ENCODE measurements around the gene MOB2.

MOB2 gene

DNA sequence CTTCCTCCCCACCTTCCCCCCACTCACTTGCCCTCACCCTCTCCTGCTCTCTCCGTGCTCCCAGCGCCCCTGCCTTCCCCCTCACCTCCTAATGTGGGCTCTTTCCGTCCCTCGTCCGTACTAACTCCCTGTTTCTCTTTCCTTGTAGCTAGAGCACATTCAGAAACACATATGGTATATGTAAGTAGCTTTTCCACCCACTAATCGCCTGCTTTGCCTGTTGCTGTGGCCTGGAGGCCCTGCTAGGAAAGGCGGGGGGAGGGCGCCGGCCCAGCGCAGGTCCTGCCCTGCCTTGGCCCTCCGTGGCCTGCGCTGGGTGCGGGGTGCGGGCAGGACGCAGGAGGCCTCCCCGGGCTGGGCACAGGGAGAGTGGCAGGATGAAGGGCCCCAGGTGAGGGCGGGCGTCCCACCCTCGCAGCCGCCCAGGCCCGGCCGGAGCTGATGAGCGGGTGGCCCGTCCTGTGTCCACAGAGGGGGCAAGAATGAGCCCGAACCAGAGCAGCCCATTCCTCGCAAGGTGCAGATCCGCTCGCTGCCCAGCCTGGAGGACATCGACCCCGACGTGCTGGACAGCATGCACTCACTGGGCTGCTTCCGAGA lies 41.7 kb downstream of the MOB2 start:
- Histone ChIP-seq H3K27me3 (ENCODE audit: control insufficient read depth, insufficient read depth, low read length) (no peaks in the 10 kb centered on the region), H3K4me3 (ENCODE audit: low read depth, low read length) (no peak overlapping the region), H3K27ac (ENCODE audit: low read depth, low read length) (no peak overlapping the region), H3K36me3 (ENCODE audit: control insufficient read depth, insufficient read depth, low read length) (peaks cover 3% of the 10 kb centered on the region; the same call in 1 of the 2 replicates), H3K9me3 (ENCODE audit: control insufficient read depth, insufficient read depth, low read depth, low read length) (no peaks in the 10 kb centered on the region), H3K4me1 (ENCODE audit: control insufficient read depth, insufficient read depth, low read length) (no peaks in the 10 kb centered on the region; the same call in 1 of the 2 replicates), H3K9ac (ENCODE audit: low read length) (no peak overlapping the region)

GRCh38 chr11:1444321-1444720 lies 42.3 kb downstream of the MOB2 start:
- Histone ChIP-seq H3K4me3 (ENCODE audit: low read depth, low read length) (no peak overlapping the region), H3K9ac (ENCODE audit: low read length) (no peak overlapping the region), H3K27ac (ENCODE audit: low read depth, low read length) (no peak overlapping the region), H3K27me3 (ENCODE audit: control insufficient read depth, insufficient read depth, low read length) (no peaks in the 10 kb centered on the region), H3K9me3 (ENCODE audit: control insufficient read depth, insufficient read depth, low read depth, low read length) (no peaks in the 10 kb centered on the region), H3K4me1 (ENCODE audit: control insufficient read depth, insufficient read depth, low read length) (no peaks in the 10 kb centered on the region; the same call in 1 of the 2 replicates), H3K36me3 (ENCODE audit: control insufficient read depth, insufficient read depth, low read length) (peaks cover 3% of the 10 kb centered on the region; the same call in 1 of the 2 replicates)

GRCh38 chr11:1443737-1444136 lies 42.8 kb downstream of the MOB2 start:
- Histone ChIP-seq H3K27me3 (ENCODE audit: control insufficient read depth, insufficient read depth, low read length) (no peaks in the 10 kb centered on the region), H3K4me1 (ENCODE audit: control insufficient read depth, insufficient read depth, low read length) (no peaks in the 10 kb centered on the region; the same call in 1 of the 2 replicates), H3K27ac (ENCODE audit: low read depth, low read length) (no peak overlapping the region), H3K9ac (ENCODE audit: low read length) (no peak overlapping the region), H3K4me3 (ENCODE audit: low read depth, low read length) (no peak overlapping the region), H3K36me3 (ENCODE audit: control insufficient read depth, insufficient read depth, low read length) (peaks cover 3% of the 10 kb centered on the region; the same call in 1 of the 2 replicates), H3K9me3 (ENCODE audit: control insufficient read depth, insufficient read depth, low read depth, low read length) (no peaks in the 10 kb centered on the region)

- H3K9ac ChIP-seq (ENCODE audit: low read length): no peak overlapping the region
- no peaks in the 10 kb centered on the region; the same call in 1 of the 2 replicates for H3K4me1 ChIP-seq (ENCODE audit: control insufficient read depth, insufficient read depth, low read length)
- no peak overlapping the region for H3K27ac ChIP-seq (ENCODE audit: low read depth, low read length)
- H3K36me3 ChIP-seq (ENCODE audit: control insufficient read depth, insufficient read depth, low read length): peaks cover 3% of the 10 kb centered on the region; the same call in 1 of the 2 replicates
- H3K9me3 ChIP-seq (ENCODE audit: control insufficient read depth, insufficient read depth, low read depth, low read length): no peaks in the 10 kb centered on the region
- H3K4me3 ChIP-seq (ENCODE audit: low read depth, low read length): no peak overlapping the region
- H3K27me3 ChIP-seq (ENCODE audit: control insufficient read depth, insufficient read depth, low read length): no peaks in the 10 kb centered on the region
Observed at GRCh38 chr11:1442807-1443366, 43.7 kb downstream of the MOB2 start.

- Histone ChIP-seq H3K27me3 (ENCODE audit: control insufficient read depth, insufficient read depth, low read length) (no peaks in the 10 kb centered on the region), H3K9ac (ENCODE audit: low read length) (no peak overlapping the region), H3K4me3 (ENCODE audit: low read depth, low read length) (no peak overlapping the region), H3K4me1 (ENCODE audit: control insufficient read depth, insufficient read depth, low read length) (peaks cover 3% of the 10 kb centered on the region; the same call in 1 of the 2 replicates), H3K36me3 (ENCODE audit: control insufficient read depth, insufficient read depth, low read length) (peaks cover 3% of the 10 kb centered on the region; the same call in 1 of the 2 replicates), H3K9me3 (ENCODE audit: control insufficient read depth, insufficient read depth, low read depth, low read length) (no peaks in the 10 kb centered on the region), H3K27ac (ENCODE audit: low read depth, low read length) (no peak overlapping the region)
Observed at GRCh38 chr11:1442163-1442562, 44.4 kb downstream of the MOB2 start.

DNA sequence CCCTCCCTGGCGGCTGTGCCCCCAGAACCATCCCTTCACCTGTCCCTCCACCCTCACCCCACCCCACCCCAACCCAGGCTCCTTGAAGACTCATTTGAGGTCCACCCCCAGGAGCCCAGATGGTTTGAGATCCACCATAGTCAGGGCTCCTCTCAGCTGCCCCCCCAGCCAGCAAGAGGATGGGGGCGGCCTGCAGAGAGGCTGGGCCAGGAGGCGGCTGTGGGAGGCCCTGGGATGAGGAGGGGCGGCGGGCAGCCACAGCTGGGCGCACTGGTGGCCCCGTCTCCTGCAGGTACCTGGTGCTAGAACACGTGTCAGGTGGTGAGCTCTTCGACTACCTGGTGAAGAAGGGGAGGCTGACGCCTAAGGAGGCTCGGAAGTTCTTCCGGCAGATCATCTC lies 46.1 kb downstream of the MOB2 start:
- Histone ChIP-seq H3K9ac (ENCODE audit: low read length) (no peak overlapping the region), H3K27me3 (ENCODE audit: control insufficient read depth, insufficient read depth, low read length) (no peaks in the 10 kb centered on the region), H3K27ac (ENCODE audit: low read depth, low read length) (no peak overlapping the region), H3K36me3 (ENCODE audit: control insufficient read depth, insufficient read depth, low read length) (peaks cover 3% of the 10 kb centered on the region; the same call in 1 of the 2 replicates), H3K4me3 (ENCODE audit: low read depth, low read length) (no peak overlapping the region), H3K4me1 (ENCODE audit: control insufficient read depth, insufficient read depth, low read length) (peaks cover 13% of the 10 kb centered on the region; the same call in 1 of the 2 replicates), H3K9me3 (ENCODE audit: control insufficient read depth, insufficient read depth, low read depth, low read length) (no peaks in the 10 kb centered on the region)

GRCh38 chr11:1440066-1440465 lies 46.5 kb downstream of the MOB2 start:
- H3K4me1 ChIP-seq (ENCODE audit: control insufficient read depth, insufficient read depth, low read length): peaks cover 13% of the 10 kb centered on the region; the same call in 1 of the 2 replicates
- peaks cover 3% of the 10 kb centered on the region; the same call in 1 of the 2 replicates for H3K36me3 ChIP-seq (ENCODE audit: control insufficient read depth, insufficient read depth, low read length)
- H3K27ac ChIP-seq (ENCODE audit: low read depth, low read length): no peak overlapping the region
- H3K4me3 ChIP-seq (ENCODE audit: low read depth, low read length): no peak overlapping the region
- H3K9ac ChIP-seq (ENCODE audit: low read length): no peak overlapping the region
- no peaks in the 10 kb centered on the region for H3K27me3 ChIP-seq (ENCODE audit: control insufficient read depth, insufficient read depth, low read length)
- no peaks in the 10 kb centered on the region for H3K9me3 ChIP-seq (ENCODE audit: control insufficient read depth, insufficient read depth, low read depth, low read length)

DNA sequence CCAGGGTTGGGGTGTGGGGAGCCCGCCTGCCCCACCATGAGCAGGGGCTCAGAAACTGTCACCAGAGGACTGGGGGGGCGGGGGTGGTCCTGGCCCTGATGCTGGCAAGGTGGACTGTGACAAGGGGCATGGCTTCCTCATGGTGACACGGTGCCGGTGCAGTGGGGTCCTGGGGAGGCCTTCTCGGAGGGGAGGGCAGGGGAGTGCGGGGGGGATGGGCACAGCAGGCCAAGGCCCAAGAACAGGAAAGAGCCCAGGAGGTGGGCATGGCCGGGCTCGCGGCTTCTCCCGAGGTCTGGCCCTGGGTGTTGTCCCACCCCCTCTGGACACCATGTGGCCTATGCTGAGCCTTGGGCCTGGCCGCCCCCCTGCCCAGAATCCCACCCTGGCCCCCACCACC lies 47.2 kb downstream of the MOB2 start:
- no peak overlapping the region for H3K9ac ChIP-seq (ENCODE audit: low read length)
- H3K27ac ChIP-seq (ENCODE audit: low read depth, low read length): no peak overlapping the region
- H3K9me3 ChIP-seq (ENCODE audit: control insufficient read depth, insufficient read depth, low read depth, low read length): no peaks in the 10 kb centered on the region
- peaks cover 3% of the 10 kb centered on the region; the same call in 1 of the 2 replicates for H3K36me3 ChIP-seq (ENCODE audit: control insufficient read depth, insufficient read depth, low read length)
- no peak overlapping the region for H3K4me3 ChIP-seq (ENCODE audit: low read depth, low read length)
- peaks cover 13% of the 10 kb centered on the region; the same call in 1 of the 2 replicates for H3K4me1 ChIP-seq (ENCODE audit: control insufficient read depth, insufficient read depth, low read length)
- no peaks in the 10 kb centered on the region for H3K27me3 ChIP-seq (ENCODE audit: control insufficient read depth, insufficient read depth, low read length)

DNA sequence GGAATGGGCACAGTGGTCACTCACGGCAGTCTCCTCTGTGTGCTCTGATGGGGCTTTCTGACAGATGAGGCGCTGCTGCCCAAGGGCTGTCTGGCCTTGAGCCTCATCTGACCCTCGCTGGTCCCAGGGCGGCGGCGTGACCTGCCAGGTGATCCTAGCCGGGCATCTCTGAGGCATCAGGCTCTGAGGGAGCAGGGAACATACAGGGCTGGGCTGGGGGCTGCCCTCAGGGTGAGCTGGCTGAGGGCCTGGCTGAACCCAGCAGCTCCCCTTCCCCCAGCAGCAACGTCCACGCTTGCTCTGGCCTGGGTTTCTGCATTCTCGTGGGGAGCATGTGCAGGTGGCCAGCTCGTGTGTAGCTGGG lies 47.6 kb downstream of the MOB2 start:
- Histone ChIP-seq H3K9me3 (ENCODE audit: control insufficient read depth, insufficient read depth, low read depth, low read length) (no peaks in the 10 kb centered on the region), H3K9ac (ENCODE audit: low read length) (no peak overlapping the region), H3K27ac (ENCODE audit: low read depth, low read length) (no peak overlapping the region), H3K36me3 (ENCODE audit: control insufficient read depth, insufficient read depth, low read length) (peaks cover 3% of the 10 kb centered on the region; the same call in 1 of the 2 replicates), H3K27me3 (ENCODE audit: control insufficient read depth, insufficient read depth, low read length) (no peaks in the 10 kb centered on the region), H3K4me3 (ENCODE audit: low read depth, low read length) (no peak overlapping the region), H3K4me1 (ENCODE audit: control insufficient read depth, insufficient read depth, low read length) (peaks cover 13% of the 10 kb centered on the region; the same call in 1 of the 2 replicates)

GRCh38 chr11:1438261-1438966 lies 48.2 kb downstream of the MOB2 start:
- Histone ChIP-seq H3K27me3 (ENCODE audit: control insufficient read depth, insufficient read depth, low read length) (peaks cover under 1% of the 10 kb centered on the region; the same call in 1 of the 2 replicates), H3K4me1 (ENCODE audit: control insufficient read depth, insufficient read depth, low read length) (peaks cover 13% of the 10 kb centered on the region; the same call in 1 of the 2 replicates), H3K4me3 (ENCODE audit: low read depth, low read length) (no peak overlapping the region), H3K9me3 (ENCODE audit: control insufficient read depth, insufficient read depth, low read depth, low read length) (no peaks in the 10 kb centered on the region), H3K9ac (ENCODE audit: low read length) (no peak overlapping the region), H3K36me3 (ENCODE audit: control insufficient read depth, insufficient read depth, low read length) (no peaks in the 10 kb centered on the region), H3K27ac (ENCODE audit: low read depth, low read length) (no peak overlapping the region)

DNA sequence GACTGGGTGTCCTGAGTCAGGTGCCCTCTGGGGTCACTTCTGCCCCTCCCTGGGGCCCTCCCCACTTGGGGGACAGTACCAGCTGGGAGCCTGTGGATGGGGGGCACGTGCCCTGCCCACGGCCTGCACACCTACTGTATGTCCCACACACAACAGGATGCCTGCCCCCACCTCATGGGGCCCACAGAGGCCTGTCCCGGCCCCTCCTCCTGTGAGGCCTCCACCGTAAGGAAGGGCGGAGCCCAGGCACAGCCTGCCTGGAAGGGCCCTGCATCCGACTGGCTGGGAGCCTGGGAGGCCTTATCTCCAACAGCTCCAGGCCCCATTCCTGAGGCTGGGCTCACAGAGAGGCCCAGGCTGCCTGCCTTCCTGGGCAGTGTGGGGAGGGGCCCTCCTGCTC lies 49.1 kb downstream of the MOB2 start:
- Histone ChIP-seq H3K9ac (ENCODE audit: low read length) (no peak overlapping the region), H3K4me1 (ENCODE audit: control insufficient read depth, insufficient read depth, low read length) (peaks cover 13% of the 10 kb centered on the region; the same call in 1 of the 2 replicates), H3K27ac (ENCODE audit: low read depth, low read length) (no peak overlapping the region), H3K36me3 (ENCODE audit: control insufficient read depth, insufficient read depth, low read length) (no peaks in the 10 kb centered on the region), H3K4me3 (ENCODE audit: low read depth, low read length) (no peak overlapping the region), H3K9me3 (ENCODE audit: control insufficient read depth, insufficient read depth, low read depth, low read length) (no peaks in the 10 kb centered on the region), H3K27me3 (ENCODE audit: control insufficient read depth, insufficient read depth, low read length) (peaks cover 6% of the 10 kb centered on the region; the same call in 1 of the 2 replicates)

Data from HUES6 (cell line).